Stomach smooth muscle (tissue), 2 donors: Measurements from ENCODE around the gene RRP9.
"Not testable (repeated sequence)": the region's sequence is repeated elsewhere in the genome, so short reads cannot be mapped to it uniquely, and the experiment has no call there.

Experiments used
- H3K27ac ChIP-seq: one replicate; pipeline ENCODE4 v1.7.0; 2013; ENCODE audit warnings: mild to moderate bottlenecking, low read length, inconsistent platforms
- H3K27me3 ChIP-seq, 2 donors: one replicate each; pipeline ENCODE4 v1.7.0; 2013; ENCODE audit warnings: low read length in 2 of 2; ENCODE audit not compliant: insufficient read depth in 2 of 2, control insufficient read depth in 1 of 2
- H3K36me3 ChIP-seq, 2 donors: one replicate each; pipeline ENCODE4 v1.7.0; 2013; ENCODE audit warnings: low read length in 2 of 2; ENCODE audit not compliant: control insufficient read depth in 2 of 2, insufficient read depth in 2 of 2
- H3K4me1 ChIP-seq: one replicate; pipeline ENCODE4 v1.7.0; 2013; ENCODE audit warnings: low read length; ENCODE audit not compliant: control insufficient read depth, insufficient read depth
- H3K4me3 ChIP-seq, 2 donors: one replicate each; pipeline ENCODE4 v1.7.0; 2013; ENCODE audit warnings: low read length in 2 of 2
- H3K9ac ChIP-seq, 2 donors: one replicate each; pipeline ENCODE4 v1.7.0; 2013; ENCODE audit warnings: low read length in 2 of 2, mild to moderate bottlenecking in 1 of 2
- H3K9me3 ChIP-seq, 2 donors: one replicate each; pipeline ENCODE4 v1.7.0; 2013; ENCODE audit warnings: low read length in 2 of 2; ENCODE audit not compliant: control insufficient read depth in 2 of 2
- donor health status: healthy.
- donor health status: Pancreatic carcinoma.

RRP9 gene

DNA sequence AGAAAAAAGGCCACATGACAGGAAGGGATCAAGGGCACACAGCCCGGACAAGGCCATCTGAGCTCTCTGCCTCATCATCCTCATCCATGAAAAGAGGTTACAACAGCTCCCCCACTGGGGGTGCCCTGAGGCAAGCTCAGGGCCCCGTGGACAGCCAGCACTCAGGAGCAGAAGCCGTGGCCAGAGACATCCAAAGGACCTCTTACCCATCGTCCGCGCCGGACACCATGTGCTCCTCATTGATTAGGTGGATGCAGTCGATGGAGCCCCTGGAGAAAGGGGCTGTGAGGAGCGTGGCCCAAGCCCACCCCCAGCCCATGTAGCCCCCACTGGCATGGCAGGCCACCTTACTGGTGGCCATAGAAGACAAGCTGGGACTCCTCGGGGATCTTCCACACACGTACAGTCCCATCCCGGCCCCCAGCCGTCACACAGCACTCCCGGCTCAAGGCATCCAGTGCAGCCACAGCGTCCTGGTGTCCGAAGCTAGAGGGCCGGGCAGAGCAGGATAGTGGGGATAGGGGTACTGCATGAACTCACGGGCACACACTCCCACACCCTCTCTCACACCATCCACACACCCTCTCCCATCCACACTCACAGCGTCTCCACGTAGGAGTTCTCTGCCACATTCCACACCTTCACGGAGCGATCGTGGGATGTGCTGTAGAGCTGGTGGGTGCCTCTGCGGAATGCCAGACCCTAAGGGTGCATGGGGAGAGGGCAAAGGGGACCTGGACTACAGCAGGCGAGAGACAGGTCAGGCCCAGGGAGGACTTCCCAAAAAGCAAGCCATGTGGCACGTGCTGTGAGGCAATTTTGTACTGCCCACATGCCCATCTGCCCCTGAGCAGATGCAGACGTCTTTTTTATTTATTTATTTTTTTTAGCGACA, 6.5 kb downstream of the RRP9 start:
- Histone ChIP-seq H3K4me1 (no peaks in the 10 kb centered on the region), H3K27ac (no peak overlapping the region), H3K27me3 (no peaks in the 10 kb centered on the region), H3K9me3 (no peaks in the 10 kb centered on the region), H3K36me3 (peaks cover 30 to 48% of the 10 kb centered on the region in 2 donors), H3K4me3 (no peak overlapping the region), H3K9ac (no peak overlapping the region)

DNA sequence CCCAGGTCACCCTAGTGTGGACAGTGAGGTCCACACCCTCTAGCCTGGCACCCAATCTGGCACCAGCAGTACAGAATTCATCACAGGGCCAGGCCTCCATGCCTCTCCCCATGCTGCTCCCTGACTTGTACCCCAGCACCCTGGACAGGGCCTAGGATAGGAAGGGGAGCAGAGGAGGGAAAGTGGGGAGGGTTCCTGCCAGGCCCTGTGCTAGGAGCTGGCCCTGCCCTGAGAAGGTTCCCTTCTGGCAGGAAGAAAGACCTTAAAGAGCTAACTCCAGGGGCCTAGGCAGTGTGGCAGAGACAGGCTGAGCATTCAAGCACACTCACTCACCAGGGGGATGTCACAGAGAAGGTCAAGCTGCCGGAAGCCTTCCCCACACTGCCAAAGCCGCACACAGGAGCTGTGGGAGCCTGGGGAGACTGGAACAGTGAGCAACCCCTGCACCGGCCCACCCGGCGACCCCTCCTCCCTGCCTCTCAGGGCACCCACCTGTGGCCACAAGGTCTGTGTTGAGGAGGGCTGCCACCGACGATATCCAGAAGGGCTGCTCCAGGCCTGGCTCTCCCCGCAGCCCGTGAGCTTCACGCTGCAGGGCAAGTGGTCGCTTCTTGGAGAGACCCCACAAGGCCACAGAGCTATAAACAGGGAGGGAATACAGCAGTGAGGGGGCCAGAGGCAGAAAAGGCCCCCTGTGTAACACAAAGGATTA, 7.4 kb downstream of the RRP9 start:
- H3K36me3 ChIP-seq: peaks cover 30 to 48% of the 10 kb centered on the region in 2 donors
- H3K9me3 ChIP-seq: no peaks in the 10 kb centered on the region
- no peak overlapping the region for H3K9ac ChIP-seq
- no peak overlapping the region for H3K4me3 ChIP-seq
- no peak overlapping the region for H3K27ac ChIP-seq
- H3K27me3 ChIP-seq: no peaks in the 10 kb centered on the region
- no peaks in the 10 kb centered on the region for H3K4me1 ChIP-seq

DNA sequence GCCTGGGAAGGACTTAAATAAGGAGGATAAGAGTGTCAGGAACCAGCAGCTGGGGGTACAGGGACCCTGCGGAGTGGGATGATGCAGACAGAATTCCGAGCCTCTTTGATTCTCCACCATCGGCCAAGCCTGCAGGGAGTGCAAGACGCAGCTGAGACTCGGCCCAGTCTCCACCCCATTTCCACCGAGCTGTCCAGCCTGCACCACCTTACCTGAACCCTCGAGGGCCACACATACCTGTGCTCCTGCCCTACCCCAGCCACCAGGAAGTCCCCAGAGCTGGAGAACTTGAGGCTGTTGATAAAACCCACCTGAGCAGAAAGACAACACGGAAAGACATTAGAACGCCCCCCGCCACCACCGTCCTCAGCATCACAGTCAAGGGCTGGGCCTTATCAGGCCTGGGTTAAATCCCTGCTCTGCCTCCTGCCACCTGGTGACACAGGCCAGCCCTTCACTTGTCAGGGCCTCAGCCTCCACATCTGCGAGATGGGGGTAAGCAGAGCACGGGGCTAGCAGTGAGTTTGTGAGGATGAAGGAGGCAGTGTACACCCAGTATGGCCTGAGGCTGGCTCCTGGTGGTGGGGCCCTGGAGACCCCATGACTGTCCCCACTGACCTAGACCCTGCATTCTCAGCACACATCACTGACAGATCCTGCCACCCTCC, 8.1 kb downstream of the RRP9 start:
- Histone ChIP-seq H3K27me3 (no peaks in the 10 kb centered on the region), H3K4me3 (no peak overlapping the region), H3K4me1 (no peaks in the 10 kb centered on the region), H3K9ac (no peak overlapping the region), H3K27ac (no peak overlapping the region), H3K9me3 (no peaks in the 10 kb centered on the region), H3K36me3 (peaks cover 30 to 45% of the 10 kb centered on the region in 2 donors)

DNA sequence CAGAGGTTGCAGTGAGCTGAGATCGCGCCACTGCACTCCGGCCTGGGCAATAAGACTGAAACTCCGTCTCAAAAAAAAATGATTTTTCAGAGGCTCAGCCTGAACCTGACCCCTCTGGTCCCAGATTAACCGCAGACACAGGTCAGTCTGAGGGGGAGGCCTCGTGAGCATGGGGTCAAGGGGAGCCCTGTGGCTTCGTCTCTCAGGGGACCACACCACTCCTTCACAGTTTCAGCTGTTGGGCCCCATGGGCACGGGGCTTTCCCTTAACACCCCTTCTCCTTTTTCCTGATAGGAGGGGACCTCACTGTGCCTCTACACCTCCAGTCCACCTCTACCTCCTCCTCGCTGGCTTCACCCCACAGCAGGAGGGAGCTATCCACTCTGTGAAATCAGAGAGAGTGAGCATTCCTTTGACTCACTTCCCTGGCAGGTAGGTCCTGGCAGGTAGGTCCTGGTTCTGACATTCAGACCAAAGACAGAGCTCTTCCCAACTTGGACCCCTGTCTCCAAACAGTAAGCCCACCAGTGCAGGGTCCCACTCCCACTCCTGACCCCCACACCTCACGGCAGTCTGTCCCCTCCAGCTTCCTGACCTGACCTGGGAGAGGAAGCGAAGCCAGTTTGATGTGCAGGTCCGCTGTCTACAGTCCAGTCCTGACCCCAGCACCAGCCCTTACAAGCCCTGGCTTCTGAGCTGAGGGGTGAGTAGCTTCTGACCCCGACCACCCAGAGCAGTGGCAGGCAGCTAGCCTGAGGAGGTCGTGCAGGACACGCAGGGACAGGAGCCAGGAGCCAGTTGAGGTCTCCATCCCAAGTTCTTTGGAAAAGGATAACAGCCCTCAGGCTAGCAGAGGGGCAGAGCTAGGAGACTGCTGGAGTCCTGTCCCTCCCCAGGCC, 9.0 kb downstream of the RRP9 start:
- peaks cover 25 to 41% of the 10 kb centered on the region in 2 donors for H3K36me3 ChIP-seq
- no peak overlapping the region for H3K9ac ChIP-seq
- no peaks in the 10 kb centered on the region for H3K9me3 ChIP-seq
- H3K4me1 ChIP-seq: no peaks in the 10 kb centered on the region
- no peak overlapping the region for H3K4me3 ChIP-seq
- H3K27ac ChIP-seq: no peak overlapping the region
- H3K27me3 ChIP-seq: no peaks in the 10 kb centered on the region

DNA sequence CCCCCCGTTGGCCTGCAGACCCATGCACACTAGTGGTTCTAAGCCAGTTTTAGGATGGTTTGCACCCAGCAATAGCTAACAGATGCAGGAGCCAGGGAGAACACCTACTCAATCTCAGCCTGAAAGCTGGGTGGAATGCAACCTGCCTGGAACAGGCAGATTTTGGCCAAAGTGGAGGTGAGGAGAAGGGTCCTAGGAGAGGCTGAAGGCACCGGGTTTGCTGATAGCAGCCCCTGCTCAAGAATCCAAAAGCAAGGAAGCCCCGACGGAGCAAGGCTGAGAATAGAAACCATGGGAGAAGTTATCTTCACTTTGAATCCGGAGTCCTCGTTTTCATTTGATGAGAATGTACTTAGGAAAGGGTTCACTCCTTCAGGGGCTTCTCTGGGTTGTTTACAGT, 9.9 kb downstream of the RRP9 start:
- Histone ChIP-seq H3K4me1 (no peaks in the 10 kb centered on the region), H3K27me3 (no peaks in the 10 kb centered on the region), H3K36me3 (peaks cover 22 to 32% of the 10 kb centered on the region in 2 donors), H3K9me3 (no peaks in the 10 kb centered on the region), H3K4me3 (no peak overlapping the region), H3K9ac (no peak overlapping the region), H3K27ac (no peak overlapping the region)

DNA sequence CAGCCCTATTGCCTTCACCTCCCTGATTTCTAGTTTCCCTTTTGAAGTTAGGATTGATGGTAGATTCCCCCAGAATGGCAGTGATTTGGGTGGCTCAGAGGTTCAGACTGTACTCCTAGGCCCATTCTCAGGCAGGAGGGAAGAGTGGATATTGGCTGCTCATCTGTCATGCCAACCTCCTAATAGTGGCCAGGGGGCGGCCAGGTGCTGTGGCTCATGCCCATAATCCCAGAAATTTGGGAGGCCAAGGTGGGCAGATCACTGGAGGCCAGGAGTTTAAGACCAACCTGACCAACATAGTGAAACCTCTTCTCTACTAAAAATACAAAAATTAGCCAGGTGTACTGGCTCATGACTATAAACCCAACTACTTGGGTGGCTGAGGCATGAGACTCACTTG, 11.3 kb downstream of the RRP9 start:
- Histone ChIP-seq H3K4me3 (no peak overlapping the region), H3K9ac (no peak overlapping the region), H3K27ac (no peak overlapping the region), H3K36me3 (peaks cover 16 to 22% of the 10 kb centered on the region in 2 donors), H3K4me1 (no peaks in the 10 kb centered on the region), H3K27me3 (no peaks in the 10 kb centered on the region), H3K9me3 (no peaks in the 10 kb centered on the region)

DNA sequence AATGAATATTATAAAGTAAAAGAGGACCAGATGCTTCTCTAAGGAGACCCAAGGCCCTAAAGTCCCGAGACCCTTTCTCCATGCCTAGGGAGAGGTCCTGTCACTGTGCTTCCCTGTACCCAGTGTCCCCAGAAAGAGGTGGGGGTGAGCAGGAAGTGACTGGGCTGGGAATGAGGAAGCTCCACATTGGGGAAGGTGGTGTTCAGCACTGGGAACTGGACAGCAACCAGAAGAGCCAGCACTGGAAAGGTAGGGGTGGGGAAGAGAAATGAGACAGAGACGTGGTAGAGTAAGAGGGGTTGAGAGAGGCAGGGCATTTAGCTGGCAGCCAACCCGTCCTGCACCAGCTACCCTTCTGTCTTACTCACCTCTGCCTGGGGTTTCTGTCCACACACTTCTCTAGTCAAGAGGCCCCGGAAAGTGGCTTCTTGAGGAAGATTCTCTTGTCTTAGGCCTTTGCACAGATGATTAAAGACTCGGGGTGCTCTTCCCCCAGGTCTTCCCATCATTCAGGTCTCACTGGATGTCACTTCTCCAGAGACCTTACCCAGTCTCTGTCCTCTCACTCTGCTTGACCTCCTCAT, 12.2 kb downstream of the RRP9 start:
- H3K4me3 ChIP-seq: no peak overlapping the region
- H3K36me3 ChIP-seq: peaks cover 8 to 14% of the 10 kb centered on the region in 2 donors
- no peaks in the 10 kb centered on the region for H3K4me1 ChIP-seq
- no peak overlapping the region for H3K27ac ChIP-seq
- H3K9ac ChIP-seq: no peak overlapping the region
- no peaks in the 10 kb centered on the region for H3K9me3 ChIP-seq
- H3K27me3 ChIP-seq: no peaks in the 10 kb centered on the region

DNA sequence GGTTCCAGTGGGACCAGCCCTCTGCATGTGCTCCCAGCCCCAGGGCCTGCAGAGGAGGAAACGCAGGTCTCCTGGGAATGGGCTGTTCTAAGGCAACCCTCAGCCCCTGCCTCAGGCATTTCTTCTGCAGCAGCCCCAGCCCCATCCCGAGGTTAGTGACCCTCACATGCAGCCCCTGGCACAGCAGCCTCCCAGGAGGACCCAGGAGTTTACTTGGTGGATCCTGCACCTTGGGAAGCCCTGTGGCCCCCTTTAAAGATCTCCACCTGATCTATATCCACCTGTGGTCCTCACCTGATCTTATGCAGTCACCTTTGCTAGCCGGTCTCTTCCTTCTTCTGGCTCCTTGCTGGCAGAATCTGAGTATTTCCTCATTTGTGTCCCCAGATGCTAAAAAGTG, 12.7 kb downstream of the RRP9 start:
- not testable (repeated sequence) for H3K27me3 ChIP-seq, H3K27ac ChIP-seq, H3K4me1 ChIP-seq, H3K4me3 ChIP-seq, H3K9me3 ChIP-seq, H3K36me3 ChIP-seq, H3K9ac ChIP-seq

DNA sequence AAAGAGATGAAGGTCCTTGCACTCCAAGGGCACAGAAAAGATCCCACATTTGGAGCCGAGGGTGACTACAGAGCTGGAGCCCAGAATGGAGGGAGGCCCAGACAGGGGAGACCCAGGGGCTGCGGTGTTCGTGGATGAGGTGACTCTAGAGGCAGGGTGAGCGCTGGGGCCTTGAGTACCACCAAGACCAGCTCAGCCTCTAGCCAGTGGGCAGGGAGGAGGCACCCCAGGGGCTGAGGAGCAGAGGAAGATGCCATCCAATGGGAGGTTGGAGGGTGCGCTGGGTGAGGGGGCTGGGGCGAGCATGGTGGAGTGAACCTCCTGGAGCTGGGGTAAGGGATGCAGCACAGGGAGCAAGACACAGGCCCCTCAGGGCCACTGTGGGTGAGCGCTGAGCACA, 13.3 kb downstream of the RRP9 start:
- H3K9me3 ChIP-seq: no peaks in the 10 kb centered on the region
- H3K27me3 ChIP-seq: no peaks in the 10 kb centered on the region
- no peak overlapping the region for H3K9ac ChIP-seq
- no peak overlapping the region for H3K4me3 ChIP-seq
- no peaks in the 10 kb centered on the region for H3K4me1 ChIP-seq
- H3K27ac ChIP-seq: no peak overlapping the region
- peaks cover 0 to 5% of the 10 kb centered on the region in 2 donors for H3K36me3 ChIP-seq
